HepG2 (cell line): ENCODE measurements around the gene ASXL1. TPM values are rescaled to one million over a fixed set of nuclear protein-coding genes. Genes with fewer than 3 reads are reported as not detected.

Source experiments
- CBX2 ChIP-seq, 2 experiments: fragments of 200-600 bp in 1 of 2; sonication (generic); formaldehyde crosslinking in 1 of 2; IDR thresholded peaks; 2 replicates each; pipeline versions ENCODE4 v1.7.0 to v1.8.1; 2018 to 2022; ENCODE audit warnings: low read depth in 2 of 2, low read length in 1 of 2, mild to moderate bottlenecking in 1 of 2, missing genetic modification reagents in 1 of 2
- CHCHD3 ChIP-seq: sonication (generic); formaldehyde crosslinking; IDR thresholded peaks from 2 replicates; pipeline ENCODE4 v1.8.0; 2022; ENCODE audit warnings: mild to moderate bottlenecking, missing genetic modification reagents, moderate library complexity
- ETV6 ChIP-seq: sonication (generic); formaldehyde crosslinking; conservative IDR thresholded peaks from 2 replicates; pipeline ENCODE4 v1.4.0; 2020; ENCODE audit warnings: missing genetic modification reagents
- HOXA3 ChIP-seq: sonication (generic); formaldehyde crosslinking; IDR thresholded peaks from 2 replicates; pipeline ENCODE4 v1.5.0; 2020; ENCODE audit warnings: missing genetic modification reagents
- IRX3 ChIP-seq: sonication (generic); formaldehyde crosslinking; IDR thresholded peaks from 2 replicates; pipeline ENCODE4 v1.8.1; 2023; ENCODE audit warnings: mild to moderate bottlenecking, low read depth, missing genetic modification reagents, borderline replicate concordance
- JARID2 ChIP-seq: sonication (generic); formaldehyde crosslinking; IDR thresholded peaks from 2 replicates; pipeline ENCODE4 v1.8.1; 2023; ENCODE audit warnings: missing genetic modification reagents, inconsistent platforms; ENCODE audit not compliant: insufficient replicate concordance
- MAFK ChIP-seq, 2 experiments: IDR thresholded peaks in 1 of 2; conservative IDR thresholded peaks in 1 of 2; 2 replicates each; pipeline ENCODE4 v1.6.1; 2011; ENCODE audit warnings: improper control_type of control experiment in 2 of 2, low read length in 2 of 2
- MBD4 ChIP-seq: IDR thresholded peaks from 2 replicates; pipeline ENCODE4 v1.6.1; 2012; ENCODE audit warnings: low read length, inconsistent platforms, borderline replicate concordance
- MYC ChIP-seq: sonication (generic); formaldehyde crosslinking; IDR thresholded peaks from 2 replicates; pipeline ENCODE4 v1.9.0; 2021; ENCODE audit warnings: missing genetic modification reagents, borderline replicate concordance
- TAF1 ChIP-seq: sonication (generic); formaldehyde crosslinking; IDR thresholded peaks from 2 replicates; pipeline ENCODE4 v1.4.0; 2020; ENCODE audit warnings: missing genetic modification reagents
- XBP1 ChIP-seq: sonication (generic); formaldehyde crosslinking; IDR thresholded peaks from 2 replicates; pipeline ENCODE4 v1.5.0; 2020; ENCODE audit warnings: missing genetic modification reagents
- ZNF260 ChIP-seq: sonication (generic); formaldehyde crosslinking; IDR thresholded peaks from 2 replicates; pipeline ENCODE4 v1.4.0; 2020; ENCODE audit warnings: missing genetic modification reagents, low read depth, mild to moderate bottlenecking, borderline replicate concordance
- ZNF343 ChIP-seq: sonication (generic); formaldehyde crosslinking; IDR thresholded peaks from 2 replicates; pipeline ENCODE4 v1.4.0; 2020; ENCODE audit warnings: mild to moderate bottlenecking, missing genetic modification reagents
- ZNF615 ChIP-seq: sonication (generic); formaldehyde crosslinking; IDR thresholded peaks from 2 replicates; pipeline ENCODE4 v1.5.0; 2020; ENCODE audit warnings: mild to moderate bottlenecking, missing genetic modification reagents, borderline replicate concordance
- ZNF619 ChIP-seq: sonication (generic); formaldehyde crosslinking; IDR thresholded peaks from 2 replicates; pipeline ENCODE4 v1.4.0; 2020; ENCODE audit warnings: mild to moderate bottlenecking, missing genetic modification reagents
- polyA plus RNA-seq, 8 experiments: library from polyadenylated mRNA; depleted of rRNA in 3 of 8; stranded (reverse) in 7 of 8; unstranded in 1 of 8; fragments of >200 nt; fragmentation: Illumina TruSeq in 4 of 8; extraction: Trizol in 4 of 8; gene quantifications; 2 replicates each; pipeline versions ENCODE4 v1.2.1 to v1.2.3, GENCODE V29; 2011 to 2016; ENCODE audit warnings: low read depth in 4 of 8, missing spikeins in 1 of 8, mixed read lengths in 1 of 8; ENCODE audit not compliant: insufficient read depth in 1 of 8
- total RNA-seq, 5 experiments: library from RNA; depleted of rRNA; stranded (reverse); fragments of >200 nt; fragmentation: Illumina TruSeq; extraction: Trizol; gene quantifications; 2 replicates each; pipeline ENCODE4 v1.2.3, GENCODE V29; 2016; ENCODE audit warnings: low read depth in 1 of 5
- TF ChIP-seq, protein P1 (sequence below), 2 experiments: IDR thresholded peaks; 2 replicates each; pipeline ENCODE4 v1.6.1; 2011 to 2012; ENCODE audit warnings: low read length in 2 of 2, borderline replicate concordance in 1 of 2, low read depth in 1 of 2, mild to moderate bottlenecking in 1 of 2, moderate library complexity in 1 of 2
- TF ChIP-seq, protein P2 (sequence below): IDR thresholded peaks from 2 replicates; pipeline ENCODE4 v1.6.1; 2012; ENCODE audit warnings: inconsistent platforms
- TF ChIP-seq, protein P3 (sequence below): IDR thresholded peaks from 2 replicates; pipeline ENCODE4 v1.6.1; 2016
- TF ChIP-seq, protein P4 (sequence below): IDR thresholded peaks from 2 replicates; pipeline ENCODE4 v1.6.1; 2016; ENCODE audit warnings: mild to moderate bottlenecking, missing biosample characterization, missing genetic modification reagents

The ASXL1 gene
- total and polyA plus RNA-seq, 2 of the 13 experiments (the other 11 are each of a cell fraction or from before 2014, with no cell fraction given): 62.1 to 74.8 TPM

DNA sequence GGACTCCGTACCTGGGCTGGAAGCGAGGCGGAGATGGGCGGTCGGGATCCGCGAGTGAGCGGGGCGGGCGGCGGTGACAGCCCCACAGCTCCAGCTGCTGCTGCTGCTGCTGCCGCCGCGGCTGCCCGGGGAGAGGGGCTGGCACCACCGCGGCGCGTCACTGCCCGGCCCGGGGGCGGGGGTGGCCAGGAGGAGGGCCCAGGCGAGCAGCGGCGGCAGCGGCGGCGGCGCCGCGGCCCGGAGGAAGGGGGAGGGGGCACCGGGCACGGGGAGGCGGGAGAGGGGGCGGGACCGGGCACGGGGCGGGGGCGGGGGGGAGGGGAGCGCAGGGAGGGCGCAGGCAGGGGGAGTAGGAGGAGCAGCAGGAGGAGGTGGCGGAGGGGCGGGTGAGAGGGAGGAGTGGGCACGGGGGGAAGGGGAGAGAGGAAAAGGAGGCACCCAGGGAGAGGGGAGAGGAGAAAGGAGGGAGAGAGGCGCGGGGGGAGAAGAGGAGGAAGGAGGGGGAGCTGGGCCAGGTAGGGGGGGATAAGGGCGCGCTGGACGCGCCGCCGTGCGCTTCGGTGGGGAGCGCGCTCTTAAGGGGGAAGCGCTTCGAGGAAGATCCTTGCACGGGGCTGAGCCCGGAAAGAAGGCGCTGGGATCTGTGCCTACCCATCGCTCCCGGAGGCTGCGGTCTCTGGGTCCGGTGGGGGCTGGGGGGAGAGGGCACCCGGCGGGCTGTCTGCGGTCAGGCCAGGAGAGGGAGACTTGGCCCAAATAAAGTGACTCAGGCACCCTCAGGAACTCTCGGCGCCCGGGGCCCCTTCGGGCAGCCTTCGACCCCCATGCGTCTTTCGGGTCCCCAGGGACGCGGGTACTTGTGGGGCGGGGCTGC lies 125.5 kb downstream of the ASXL1 start (continued):
- TF ChIP-seq, protein P1, sequence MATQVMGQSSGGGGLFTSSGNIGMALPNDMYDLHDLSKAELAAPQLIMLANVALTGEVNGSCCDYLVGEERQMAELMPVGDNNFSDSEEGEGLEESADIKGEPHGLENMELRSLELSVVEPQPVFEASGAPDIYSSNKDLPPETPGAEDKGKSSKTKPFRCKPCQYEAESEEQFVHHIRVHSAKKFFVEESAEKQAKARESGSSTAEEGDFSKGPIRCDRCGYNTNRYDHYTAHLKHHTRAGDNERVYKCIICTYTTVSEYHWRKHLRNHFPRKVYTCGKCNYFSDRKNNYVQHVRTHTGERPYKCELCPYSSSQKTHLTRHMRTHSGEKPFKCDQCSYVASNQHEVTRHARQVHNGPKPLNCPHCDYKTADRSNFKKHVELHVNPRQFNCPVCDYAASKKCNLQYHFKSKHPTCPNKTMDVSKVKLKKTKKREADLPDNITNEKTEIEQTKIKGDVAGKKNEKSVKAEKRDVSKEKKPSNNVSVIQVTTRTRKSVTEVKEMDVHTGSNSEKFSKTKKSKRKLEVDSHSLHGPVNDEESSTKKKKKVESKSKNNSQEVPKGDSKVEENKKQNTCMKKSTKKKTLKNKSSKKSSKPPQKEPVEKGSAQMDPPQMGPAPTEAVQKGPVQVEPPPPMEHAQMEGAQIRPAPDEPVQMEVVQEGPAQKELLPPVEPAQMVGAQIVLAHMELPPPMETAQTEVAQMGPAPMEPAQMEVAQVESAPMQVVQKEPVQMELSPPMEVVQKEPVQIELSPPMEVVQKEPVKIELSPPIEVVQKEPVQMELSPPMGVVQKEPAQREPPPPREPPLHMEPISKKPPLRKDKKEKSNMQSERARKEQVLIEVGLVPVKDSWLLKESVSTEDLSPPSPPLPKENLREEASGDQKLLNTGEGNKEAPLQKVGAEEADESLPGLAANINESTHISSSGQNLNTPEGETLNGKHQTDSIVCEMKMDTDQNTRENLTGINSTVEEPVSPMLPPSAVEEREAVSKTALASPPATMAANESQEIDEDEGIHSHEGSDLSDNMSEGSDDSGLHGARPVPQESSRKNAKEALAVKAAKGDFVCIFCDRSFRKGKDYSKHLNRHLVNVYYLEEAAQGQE (IDR thresholded peaks at IDR 0.05; ENCODE audit: borderline replicate concordance in 1 of 2, low read depth in 1 of 2, low read length in 2 of 2): no peak
- TF ChIP-seq MYC (CRISPR knock-in tag): peak; percentile 91
- no peak for TF ChIP-seq ZNF260
- TF ChIP-seq IRX3 (CRISPR knock-in tag): no peak
- no peak for TF ChIP-seq ZNF343 (CRISPR knock-in tag)
- TF ChIP-seq ETV6 (CRISPR knock-in tag): peak; percentile 85
- no peak for TF ChIP-seq CBX2 (IDR thresholded peaks at IDR 0.05; ENCODE audit: low read depth, low read length)
- TF ChIP-seq CBX2 (CRISPR knock-in tag; IDR thresholded peaks at IDR 0.05; ENCODE audit: low read depth): no peak
- no peak for TF ChIP-seq MAFK (conservative IDR thresholded peaks at IDR 0.05 in 1 of 2, IDR thresholded peaks at IDR 0.05 in 1 of 2; ENCODE audit: low read length in 2 of 2)
- no peak for TF ChIP-seq XBP1 (CRISPR knock-in tag)
- no peak for TF ChIP-seq JARID2 (CRISPR knock-in tag)
- no peak for TF ChIP-seq ZNF619
- TF ChIP-seq, protein P2, sequence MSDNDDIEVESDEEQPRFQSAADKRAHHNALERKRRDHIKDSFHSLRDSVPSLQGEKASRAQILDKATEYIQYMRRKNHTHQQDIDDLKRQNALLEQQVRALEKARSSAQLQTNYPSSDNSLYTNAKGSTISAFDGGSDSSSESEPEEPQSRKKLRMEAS: peak; percentile 27; the same call in 1 of the 2 replicates
- no peak for TF ChIP-seq ZNF615 (CRISPR knock-in tag)
- TF ChIP-seq TAF1 (CRISPR knock-in tag): peak; percentile 56; the same call in 1 of the 2 replicates
- no peak for TF ChIP-seq MBD4
- TF ChIP-seq, protein P3, sequence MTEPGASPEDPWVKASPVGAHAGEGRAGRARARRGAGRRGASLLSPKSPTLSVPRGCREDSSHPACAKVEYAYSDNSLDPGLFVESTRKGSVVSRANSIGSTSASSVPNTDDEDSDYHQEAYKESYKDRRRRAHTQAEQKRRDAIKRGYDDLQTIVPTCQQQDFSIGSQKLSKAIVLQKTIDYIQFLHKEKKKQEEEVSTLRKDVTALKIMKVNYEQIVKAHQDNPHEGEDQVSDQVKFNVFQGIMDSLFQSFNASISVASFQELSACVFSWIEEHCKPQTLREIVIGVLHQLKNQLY (CRISPR knock-in tag): no peak
- 0 out of 2 replicates have a peak, but pooled peaks have one; percentile 35 for TF ChIP-seq CHCHD3 (CRISPR knock-in tag)
- TF ChIP-seq, protein P4, sequence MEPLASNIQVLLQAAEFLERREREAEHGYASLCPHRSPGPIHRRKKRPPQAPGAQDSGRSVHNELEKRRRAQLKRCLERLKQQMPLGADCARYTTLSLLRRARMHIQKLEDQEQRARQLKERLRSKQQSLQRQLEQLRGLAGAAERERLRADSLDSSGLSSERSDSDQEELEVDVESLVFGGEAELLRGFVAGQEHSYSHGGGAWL (CRISPR knock-in tag): peak; percentile 87
- peak; percentile 61 for TF ChIP-seq HOXA3 (CRISPR knock-in tag)
